Measurements from ENCODE around the gene VSTM4.

Gene VSTM4

GRCh38 chr10:49053053-49053997, 62.0 kb downstream of the VSTM4 start:
- H3K4me3 ChIP-seq (ENCODE audit: low read length): no peak overlapping the region
- DNase-seq (ENCODE audit: low read depth): peak; percentile 33
- TF ChIP-seq CTCF (IDR thresholded peaks at IDR 0.05; ENCODE audit: insufficient read depth, low read depth, low read length, missing control alignments): no peak

GRCh38 chr10:49052069-49052468, 63.3 kb downstream of the VSTM4 start:
- DNase-seq (ENCODE audit: low read depth): no peak
- no peak for TF ChIP-seq CTCF (IDR thresholded peaks at IDR 0.05; ENCODE audit: insufficient read depth, low read depth, low read length, missing control alignments)
- no peak overlapping the region for H3K4me3 ChIP-seq (ENCODE audit: low read length)

DNA sequence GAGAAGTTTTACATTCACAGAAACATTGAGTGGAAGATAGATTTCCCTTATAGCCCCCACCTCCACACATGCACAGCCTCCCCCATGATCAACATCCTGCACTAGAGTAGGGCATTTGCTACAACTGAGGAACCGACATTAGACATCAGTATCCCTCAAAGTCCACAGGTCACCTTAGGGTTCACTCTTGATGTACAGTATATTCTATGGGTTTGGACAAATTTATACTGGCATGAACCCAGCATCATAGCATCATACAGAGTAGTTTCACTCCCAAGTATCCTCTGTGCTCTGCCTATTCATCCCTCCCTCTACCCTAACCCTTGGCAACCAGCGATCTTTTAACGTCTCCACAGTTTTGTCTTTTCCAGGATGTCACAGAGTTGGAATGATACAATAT, 64.4 kb downstream of the VSTM4 start:
- TF ChIP-seq CTCF (IDR thresholded peaks at IDR 0.05; ENCODE audit: insufficient read depth, low read depth, low read length, missing control alignments): no peak
- no peak for DNase-seq (ENCODE audit: low read depth)
- H3K4me3 ChIP-seq (ENCODE audit: low read length): no peak overlapping the region

GRCh38 chr10:49050366-49050765, 65.0 kb downstream of the VSTM4 start:
- no peak overlapping the region for H3K4me3 ChIP-seq (ENCODE audit: low read length)
- TF ChIP-seq CTCF (IDR thresholded peaks at IDR 0.05; ENCODE audit: insufficient read depth, low read depth, low read length, missing control alignments): no peak
- no peak for DNase-seq (ENCODE audit: low read depth)

- DNase-seq (ENCODE audit: low read depth): no peak
- no peak overlapping the region for H3K4me3 ChIP-seq (ENCODE audit: low read length)
- TF ChIP-seq CTCF (IDR thresholded peaks at IDR 0.05; ENCODE audit: insufficient read depth, low read depth, low read length, missing control alignments): no peak
These were observed 65.7 kb downstream of the VSTM4 start for GRCh38 chr10:49049660-49050059.

DNA sequence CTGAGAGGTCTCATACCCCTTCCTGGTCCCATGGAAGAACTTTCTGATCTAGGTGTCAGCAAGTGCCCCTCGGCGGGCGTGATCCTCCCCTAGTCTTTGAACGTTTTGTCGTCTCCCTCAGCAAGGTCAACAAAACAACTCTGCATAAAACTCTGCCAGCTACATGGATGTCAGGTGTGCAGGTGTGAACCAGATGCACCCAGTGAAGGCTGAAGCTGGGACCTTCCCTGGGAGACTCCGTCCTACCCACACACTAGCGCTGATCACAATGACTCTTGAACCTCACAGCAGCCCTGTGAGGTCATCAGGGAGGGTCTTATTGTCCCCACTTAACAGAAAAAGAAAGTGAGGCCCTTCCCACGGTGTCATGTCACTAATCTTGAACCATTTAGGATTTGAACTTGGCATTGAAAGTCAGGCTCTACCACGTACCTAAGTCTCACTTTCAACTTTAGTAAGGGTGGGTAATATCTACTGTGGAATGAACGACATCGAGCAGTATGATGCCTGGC, 68.1 kb downstream of the VSTM4 start:
- no peak overlapping the region for H3K4me3 ChIP-seq (ENCODE audit: low read length)
- DNase-seq (ENCODE audit: low read depth): no peak
- TF ChIP-seq CTCF (IDR thresholded peaks at IDR 0.05; ENCODE audit: insufficient read depth, low read depth, low read length, missing control alignments): no peak
